ENCODE data around the gene TNFAIP3. TPM values are rescaled to one million over a fixed set of nuclear protein-coding genes. Genes with fewer than 3 reads are reported as not detected.

Gene TNFAIP3
- polyA plus RNA-seq, 1 experiment, result 6.3 TPM

DNA sequence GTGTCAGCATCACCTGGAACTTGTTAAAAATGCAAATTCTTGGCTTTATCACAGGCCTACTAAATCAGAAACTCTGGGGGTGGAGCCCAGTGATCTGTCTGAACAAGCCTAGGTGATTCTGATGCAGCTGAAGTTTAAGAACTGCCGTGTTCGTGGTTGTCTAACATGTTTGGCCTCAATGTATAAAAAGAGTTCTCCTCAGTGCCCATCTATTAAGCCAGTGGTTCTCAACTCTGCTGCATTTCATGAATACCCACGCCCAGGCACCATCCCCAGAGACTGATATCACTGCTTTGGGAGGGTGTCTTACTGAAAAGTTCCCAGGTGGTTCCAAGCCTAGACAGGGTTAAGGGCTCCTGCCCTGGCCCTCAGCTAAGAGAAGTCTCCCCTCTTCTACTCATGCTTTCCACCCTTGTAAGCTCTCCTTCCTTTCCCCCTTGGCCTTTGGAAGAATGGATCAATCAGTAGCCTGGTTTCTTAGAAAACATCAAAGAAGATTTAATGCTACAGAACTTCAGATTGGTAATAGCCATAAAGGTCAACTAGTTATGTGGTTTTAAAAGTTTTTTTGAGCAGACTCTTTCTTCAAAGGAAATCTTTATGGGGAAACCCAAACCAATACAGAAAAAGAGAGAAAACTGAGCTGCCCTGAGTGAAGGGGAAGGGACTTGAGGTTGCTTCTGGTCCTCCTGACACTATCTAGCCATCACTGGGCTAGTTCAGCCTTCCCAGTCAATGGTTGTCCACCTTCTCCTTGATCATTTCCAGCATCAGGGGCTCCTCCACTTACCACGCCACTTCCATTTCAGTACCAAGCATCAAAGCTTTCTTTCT lies 38.9 kb upstream of the TNFAIP3 start:
- no peak for DNase-seq (ENCODE audit: low read depth)
- Histone ChIP-seq H3K4me3 (ENCODE audit: low read depth, low read length) (no peak overlapping the region), H3K36me3 (ENCODE audit: control insufficient read depth, insufficient read depth, low read length) (no peaks in the 10 kb centered on the region), H3K27me3 (ENCODE audit: control insufficient read depth, insufficient read depth, low read length) (no peaks in the 10 kb centered on the region)
- ChIA-PET POLR2A (no interaction called here), CTCF (interaction anchor here (0.9 kb wide), 1 partner anchor 13 kb away, joined by 3 read pairs; no protein-coding TSS in a partner anchor)
- TF ChIP-seq, protein P1, sequence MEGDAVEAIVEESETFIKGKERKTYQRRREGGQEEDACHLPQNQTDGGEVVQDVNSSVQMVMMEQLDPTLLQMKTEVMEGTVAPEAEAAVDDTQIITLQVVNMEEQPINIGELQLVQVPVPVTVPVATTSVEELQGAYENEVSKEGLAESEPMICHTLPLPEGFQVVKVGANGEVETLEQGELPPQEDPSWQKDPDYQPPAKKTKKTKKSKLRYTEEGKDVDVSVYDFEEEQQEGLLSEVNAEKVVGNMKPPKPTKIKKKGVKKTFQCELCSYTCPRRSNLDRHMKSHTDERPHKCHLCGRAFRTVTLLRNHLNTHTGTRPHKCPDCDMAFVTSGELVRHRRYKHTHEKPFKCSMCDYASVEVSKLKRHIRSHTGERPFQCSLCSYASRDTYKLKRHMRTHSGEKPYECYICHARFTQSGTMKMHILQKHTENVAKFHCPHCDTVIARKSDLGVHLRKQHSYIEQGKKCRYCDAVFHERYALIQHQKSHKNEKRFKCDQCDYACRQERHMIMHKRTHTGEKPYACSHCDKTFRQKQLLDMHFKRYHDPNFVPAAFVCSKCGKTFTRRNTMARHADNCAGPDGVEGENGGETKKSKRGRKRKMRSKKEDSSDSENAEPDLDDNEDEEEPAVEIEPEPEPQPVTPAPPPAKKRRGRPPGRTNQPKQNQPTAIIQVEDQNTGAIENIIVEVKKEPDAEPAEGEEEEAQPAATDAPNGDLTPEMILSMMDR (IDR thresholded peaks at IDR 0.05; ENCODE audit: insufficient read depth, low read depth, low read length), result no peak

DNA sequence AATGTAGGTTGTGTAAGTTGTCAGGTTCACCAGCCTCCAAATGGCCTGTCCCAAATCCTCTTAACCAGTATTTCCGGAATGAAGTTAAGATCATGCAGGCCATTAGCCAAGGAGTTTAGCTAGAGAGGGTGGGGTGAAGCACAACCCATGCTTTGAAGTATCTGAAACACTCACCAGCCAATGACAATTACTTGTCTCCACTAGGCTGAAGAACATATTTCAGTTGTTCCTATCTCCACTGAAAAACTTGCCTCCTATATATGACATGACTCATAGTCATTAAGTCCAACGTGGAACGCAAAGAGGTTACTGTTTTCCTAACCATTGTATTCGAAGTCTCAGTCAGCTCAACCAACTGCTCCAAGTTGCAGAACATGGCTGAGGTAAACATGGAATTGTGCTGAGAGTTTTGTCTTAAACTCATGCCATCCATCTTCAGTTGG lies 37.4 kb upstream of the TNFAIP3 start:
- Histone ChIP-seq H3K36me3 (ENCODE audit: control insufficient read depth, insufficient read depth, low read length) (no peaks in the 10 kb centered on the region), H3K4me3 (ENCODE audit: low read depth, low read length) (no peak overlapping the region), H3K27me3 (ENCODE audit: control insufficient read depth, insufficient read depth, low read length) (no peaks in the 10 kb centered on the region)
- DNase-seq (ENCODE audit: low read depth), result no peak
- POLR2A ChIA-PET, result no interaction called here
- CTCF ChIA-PET, result interaction anchor here (0.6 kb wide), 1 partner anchor 112 kb away, joined by 3 read pairs; no protein-coding TSS in a partner anchor
- TF ChIP-seq, protein P1 (IDR thresholded peaks at IDR 0.05; ENCODE audit: insufficient read depth, low read depth, low read length), result no peak

DNA sequence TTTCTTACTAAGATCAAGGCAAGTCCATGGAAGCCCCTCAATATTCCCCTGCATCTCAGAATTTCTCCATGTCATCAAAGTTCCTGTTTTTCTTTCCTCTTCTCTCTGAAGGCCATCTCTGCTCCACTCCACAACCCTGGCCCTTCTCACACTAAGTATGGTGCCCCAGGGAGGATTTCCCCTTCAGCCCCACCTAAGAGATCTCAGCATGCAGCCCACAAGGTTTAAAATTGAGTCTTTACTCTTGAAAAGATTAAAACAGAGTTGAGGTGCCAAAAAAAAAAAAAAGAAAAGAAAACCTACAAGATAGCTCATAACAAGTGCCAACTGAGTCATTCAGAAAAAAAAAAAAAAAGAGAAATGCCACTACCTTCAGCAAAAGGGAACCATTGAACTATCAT lies 36.5 kb upstream of the TNFAIP3 start:
- H3K27me3 ChIP-seq (ENCODE audit: control insufficient read depth, insufficient read depth, low read length), result no peaks in the 10 kb centered on the region
- POLR2A ChIA-PET, result interaction anchor here (0.6 kb wide), 1 partner anchor 108 kb away, joined by 11 read pairs; no protein-coding TSS in a partner anchor
- H3K36me3 ChIP-seq (ENCODE audit: control insufficient read depth, insufficient read depth, low read length), result no peaks in the 10 kb centered on the region
- CTCF ChIA-PET, result interaction anchor here (0.7 kb wide), 1 partner anchor 142 kb away, joined by 3 read pairs; no protein-coding TSS in a partner anchor
- H3K4me3 ChIP-seq (ENCODE audit: low read depth, low read length), result no peak overlapping the region
- TF ChIP-seq, protein P1 (IDR thresholded peaks at IDR 0.05; ENCODE audit: insufficient read depth, low read depth, low read length), result no peak
- DNase-seq (ENCODE audit: low read depth), result no peak

DNA sequence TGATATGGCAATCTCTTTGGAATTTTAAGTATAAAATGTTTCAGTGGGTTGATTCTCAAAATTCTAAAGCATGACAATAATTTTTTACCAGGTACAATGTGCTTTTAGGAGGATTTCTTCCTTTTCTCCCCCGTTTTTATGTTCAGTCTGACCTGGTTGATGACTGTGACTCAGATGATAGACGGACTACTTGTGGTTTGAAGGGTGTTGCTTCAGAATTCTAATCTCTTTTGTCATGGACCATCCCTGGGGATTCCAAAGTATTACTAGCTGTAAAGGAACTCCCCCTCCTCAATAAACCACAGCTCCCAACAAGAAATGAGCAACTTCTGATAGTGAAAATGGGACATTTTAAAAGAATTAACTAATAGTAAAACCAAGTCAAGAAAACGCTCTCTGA lies 34.9 kb upstream of the TNFAIP3 start:
- no peaks in the 10 kb centered on the region for H3K36me3 ChIP-seq (ENCODE audit: control insufficient read depth, insufficient read depth, low read length)
- ChIA-PET CTCF (interaction anchor here (0.6 to 0.8 kb wide), 2 partner anchors 45 to 108 kb away, joined by 3 to 4 read pairs; no protein-coding TSS in a partner anchor), POLR2A (no interaction called here)
- peak; percentile 55 for DNase-seq (ENCODE audit: low read depth)
- TF ChIP-seq, protein P1 (IDR thresholded peaks at IDR 0.05; ENCODE audit: insufficient read depth, low read depth, low read length), result no peak
- no peaks in the 10 kb centered on the region for H3K27me3 ChIP-seq (ENCODE audit: control insufficient read depth, insufficient read depth, low read length)
- H3K4me3 ChIP-seq (ENCODE audit: low read depth, low read length), result no peak overlapping the region

DNA sequence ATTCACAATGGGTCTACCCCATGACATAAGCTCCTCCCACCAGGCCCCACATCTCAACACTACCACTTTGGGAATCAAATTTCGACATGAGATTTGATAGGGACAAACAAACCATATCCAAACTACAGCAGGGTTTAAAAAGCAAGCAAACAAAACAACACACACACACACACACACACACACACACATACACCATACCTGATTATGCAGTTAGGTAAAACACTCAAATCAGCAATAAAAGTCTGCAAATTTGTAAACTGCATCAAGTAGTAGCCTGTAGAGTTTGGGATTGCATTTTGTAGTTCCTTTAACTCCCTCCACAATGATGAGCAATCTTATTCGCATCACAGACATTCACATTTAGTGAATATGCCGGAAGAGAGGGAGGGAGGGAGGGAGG lies 32.6 kb upstream of the TNFAIP3 start:
- POLR2A ChIA-PET, result no interaction called here
- H3K36me3 ChIP-seq (ENCODE audit: control insufficient read depth, insufficient read depth, low read length), result no peaks in the 10 kb centered on the region
- no peak for DNase-seq (ENCODE audit: low read depth)

More for the DNA sequence above, 32.6 kb upstream of the TNFAIP3 start:
- Histone ChIP-seq H3K27me3 (ENCODE audit: control insufficient read depth, insufficient read depth, low read length) (no peaks in the 10 kb centered on the region), H3K4me3 (ENCODE audit: low read depth, low read length) (no peak overlapping the region)
- TF ChIP-seq, protein P1 (IDR thresholded peaks at IDR 0.05; ENCODE audit: insufficient read depth, low read depth, low read length), result no peak
- CTCF ChIA-PET, result interaction anchor here (0.6 kb wide), 1 partner anchor 15 kb away, joined by 3 read pairs; no protein-coding TSS in a partner anchor
